ENCODE data around the gene CPLX3.

- TF ChIP-seq CHD2 (IDR thresholded peaks at IDR 0.05; ENCODE audit: borderline replicate concordance, low read depth, low read length) = no peak
- no peak for TF ChIP-seq EGR1 (IDR thresholded peaks at IDR 0.05; ENCODE audit: borderline replicate concordance in 1 of 2, low read depth in 2 of 2, low read length in 2 of 2)
- no peak for TF ChIP-seq RFX5 (IDR thresholded peaks at IDR 0.05; ENCODE audit: low read depth, low read length)
- no peak for TF ChIP-seq CTCF (IDR thresholded peaks at IDR 0.05 in 2 of 3, conservative IDR thresholded peaks at IDR 0.05 in 1 of 3; ENCODE audit: control insufficient read depth in 2 of 3, extremely low read depth in 1 of 3, insufficient read depth in 1 of 3, low read depth in 3 of 3, low read length in 3 of 3)
- no peak for TF ChIP-seq POLR2AphosphoS5 (IDR thresholded peaks at IDR 0.05; ENCODE audit: low read length)
- TF ChIP-seq POLR2A (IDR thresholded peaks at IDR 0.05; ENCODE audit: low read depth, low read length) = no peak
- no peak for TF ChIP-seq ASH2L (IDR thresholded peaks at IDR 0.05; ENCODE audit: borderline replicate concordance, low read depth)
- TF ChIP-seq HDGF (IDR thresholded peaks at IDR 0.05) = no peak
- TF ChIP-seq NRF1 (conservative IDR thresholded peaks at IDR 0.05; ENCODE audit: low read depth, low read length) = no peak
- no peak for TF ChIP-seq FOXM1 (IDR thresholded peaks at IDR 0.05; ENCODE audit: low read depth, low read length)
- no peak for TF ChIP-seq TBL1XR1 (IDR thresholded peaks at IDR 0.05; ENCODE audit: low read depth, low read length)
- no peak for TF ChIP-seq ZNF384 (IDR thresholded peaks at IDR 0.05; ENCODE audit: borderline replicate concordance, low read depth, low read length)
- no peak for TF ChIP-seq JUND (IDR thresholded peaks at IDR 0.05; ENCODE audit: low read depth, low read length)
- TF ChIP-seq DPF2 (IDR thresholded peaks at IDR 0.05) = no peak
Observed at GRCh38 chr15:74873756-74874424, 47.5 kb downstream of the CPLX3 start.

Measured in GM12878 (cell line).